ENCODE results near the gene GFRA1.

Gene GFRA1

DNA sequence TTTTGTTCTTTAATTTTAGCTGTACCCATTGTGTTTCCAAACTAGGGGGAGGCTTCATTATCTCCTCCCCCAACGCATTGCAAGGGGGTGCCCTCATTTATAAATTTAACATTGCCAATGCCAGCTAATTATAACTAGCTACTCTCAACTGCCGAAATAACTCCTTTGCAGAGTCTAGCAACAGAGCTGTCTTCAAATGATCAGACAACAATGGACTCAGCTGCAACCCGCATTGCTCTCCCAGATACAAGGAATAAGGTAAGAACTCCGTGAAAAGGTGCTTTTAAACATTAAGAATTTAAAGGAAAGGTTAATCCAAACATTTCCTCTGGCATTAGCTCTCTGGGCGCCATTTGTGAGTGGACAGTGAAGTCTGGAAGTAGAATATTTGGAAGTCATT lies 116.2 kb downstream of the GFRA1 start:
- no peak for DNase-seq

DNA sequence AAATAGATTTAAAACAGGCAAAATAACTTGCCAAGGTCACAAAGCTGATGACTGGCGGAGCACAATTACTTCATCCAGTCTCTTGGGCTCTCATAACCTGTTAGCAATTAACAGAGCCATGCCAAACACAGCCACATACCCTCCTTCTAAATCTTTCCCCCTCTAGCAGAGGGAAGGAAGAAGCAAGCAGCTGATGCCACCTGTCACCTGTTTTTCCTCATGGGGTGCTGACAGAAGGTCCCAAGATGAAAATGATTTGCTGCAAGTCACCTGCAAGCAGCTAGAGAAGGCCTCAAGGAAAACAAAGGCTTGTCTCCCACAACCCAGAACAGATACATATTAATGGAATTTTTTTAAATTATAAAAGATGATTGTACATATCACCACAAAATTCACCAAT lies 117.8 kb downstream of the GFRA1 start:
- no peak for DNase-seq

DNA sequence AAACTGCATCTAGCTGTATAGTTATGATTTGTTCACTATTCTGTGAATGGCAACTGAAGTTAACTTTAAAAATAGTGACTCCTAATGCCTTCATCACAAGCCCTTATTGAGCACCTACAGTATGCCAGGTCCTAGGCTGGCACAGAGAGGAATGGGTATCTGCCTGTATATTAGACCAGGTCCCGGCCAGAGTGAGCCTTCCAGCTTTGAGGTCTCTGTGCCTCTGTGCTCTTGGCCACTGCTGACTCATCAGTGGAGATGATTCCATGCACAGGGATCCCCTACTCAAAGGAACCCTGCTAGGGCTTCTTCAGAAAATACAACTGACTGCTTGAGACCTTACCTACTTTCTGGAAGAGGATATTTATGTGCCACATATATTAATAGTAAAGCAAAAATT lies 118.4 kb downstream of the GFRA1 start:
- no peak for DNase-seq

DNA sequence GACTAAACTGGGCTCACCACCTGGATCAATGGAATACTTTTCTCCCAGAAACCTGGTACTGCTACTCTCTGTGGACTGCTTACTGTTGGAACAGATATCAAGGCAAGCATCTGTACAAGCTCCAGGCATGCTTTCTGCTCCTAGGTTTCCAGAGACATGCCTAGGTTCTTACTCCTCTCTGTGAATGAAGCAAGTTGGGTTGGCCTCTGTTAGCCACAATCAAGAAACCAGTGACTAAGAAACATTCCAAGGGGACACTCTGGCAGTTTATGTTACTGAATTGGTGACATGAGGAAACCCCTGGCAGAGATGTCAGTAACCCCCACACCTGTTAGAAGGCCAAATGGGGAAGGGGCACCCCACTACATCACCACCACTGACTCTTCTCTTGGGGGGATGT lies 121.9 kb downstream of the GFRA1 start:
- DNase-seq = no peak

DNA sequence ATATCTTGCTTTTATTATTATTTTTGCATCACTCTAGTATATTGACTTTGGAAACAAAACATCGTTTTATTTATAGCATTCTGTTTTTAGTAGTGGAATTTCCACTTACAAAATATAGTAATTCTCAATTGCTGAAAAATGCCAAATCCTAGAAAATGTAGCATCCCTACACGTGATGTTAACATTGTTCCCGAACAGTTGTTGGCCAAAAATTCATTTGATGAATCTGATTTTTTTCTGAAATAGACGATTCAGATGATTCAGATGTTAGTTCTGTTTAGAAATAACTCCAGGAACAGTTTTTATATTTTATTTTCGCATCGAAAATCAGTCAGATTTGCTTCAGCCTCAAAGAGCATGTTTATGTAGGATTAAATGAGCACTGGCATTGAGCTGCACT lies 122.4 kb downstream of the GFRA1 start:
- no peak for DNase-seq

DNA sequence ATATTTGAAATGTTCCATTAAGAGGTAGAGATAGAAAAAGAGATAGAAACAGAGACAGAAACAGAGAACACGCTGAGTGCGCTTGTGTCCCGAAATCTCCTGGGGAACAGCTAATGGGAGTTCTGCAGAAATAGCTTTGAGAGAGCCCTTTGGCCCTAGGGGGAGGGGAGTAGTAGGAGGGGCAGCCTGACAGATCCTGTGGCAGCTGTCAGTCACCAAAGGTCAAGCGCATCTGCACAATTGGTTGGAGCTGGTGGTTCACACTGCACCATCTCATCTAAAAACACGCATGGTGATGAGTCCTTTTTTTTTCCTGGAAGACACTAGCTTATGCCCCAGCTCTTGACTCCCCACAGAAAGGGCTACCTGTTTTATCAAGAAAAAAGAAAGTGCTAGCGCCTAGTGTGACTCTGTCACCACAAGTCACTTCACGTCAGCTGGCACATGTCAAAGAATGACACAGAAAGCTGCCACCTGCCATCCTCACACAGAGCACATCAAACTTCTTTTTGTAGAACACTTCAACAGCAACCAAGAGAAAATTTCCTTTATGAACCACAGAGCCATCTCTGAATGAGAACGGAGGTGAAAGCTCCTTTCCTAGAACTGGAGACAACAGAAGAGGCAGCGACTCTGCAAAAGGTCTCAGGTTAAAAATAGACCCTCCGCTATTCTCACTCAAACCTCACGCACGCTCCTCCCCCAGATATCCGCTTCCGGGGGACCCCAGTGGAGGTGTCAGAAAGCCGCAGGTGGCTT lies 125.7 kb downstream of the GFRA1 start:
- DNase-seq = no peak

DNA sequence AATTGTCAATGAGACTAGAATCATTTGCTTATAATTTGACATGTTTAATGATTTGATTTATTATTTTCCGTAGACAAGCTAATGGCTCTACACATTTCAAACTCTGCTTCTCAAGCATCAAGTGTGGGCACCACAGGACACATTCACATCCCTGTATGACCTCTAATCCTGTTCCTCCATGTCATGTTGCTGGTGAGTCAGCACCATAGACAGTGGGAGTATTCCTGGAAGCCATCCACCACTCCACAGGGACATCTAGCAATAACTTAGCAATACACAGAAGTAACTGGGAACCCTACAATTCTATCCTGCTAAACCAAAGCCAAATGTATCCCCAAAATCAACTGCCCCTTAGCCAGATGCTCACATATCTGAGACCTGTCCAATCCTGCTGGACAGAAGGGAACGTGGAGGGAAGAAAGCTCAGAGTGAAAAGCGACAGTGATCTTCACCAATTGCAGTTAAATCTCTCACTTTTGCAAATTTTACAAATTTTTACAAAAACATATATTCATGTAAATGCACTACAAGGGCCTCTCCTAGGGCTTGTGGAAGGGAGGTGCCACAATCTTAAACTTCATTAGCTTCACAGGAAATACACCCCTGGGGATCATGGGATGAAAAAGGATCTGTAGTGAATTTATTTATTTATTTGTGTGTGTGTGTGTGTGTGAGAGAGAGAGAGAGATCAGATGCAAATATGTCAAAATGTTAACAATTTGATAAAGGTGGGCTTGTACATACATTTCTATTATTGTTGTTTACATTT lies 126.5 kb downstream of the GFRA1 start:
- no peak for DNase-seq

DNA sequence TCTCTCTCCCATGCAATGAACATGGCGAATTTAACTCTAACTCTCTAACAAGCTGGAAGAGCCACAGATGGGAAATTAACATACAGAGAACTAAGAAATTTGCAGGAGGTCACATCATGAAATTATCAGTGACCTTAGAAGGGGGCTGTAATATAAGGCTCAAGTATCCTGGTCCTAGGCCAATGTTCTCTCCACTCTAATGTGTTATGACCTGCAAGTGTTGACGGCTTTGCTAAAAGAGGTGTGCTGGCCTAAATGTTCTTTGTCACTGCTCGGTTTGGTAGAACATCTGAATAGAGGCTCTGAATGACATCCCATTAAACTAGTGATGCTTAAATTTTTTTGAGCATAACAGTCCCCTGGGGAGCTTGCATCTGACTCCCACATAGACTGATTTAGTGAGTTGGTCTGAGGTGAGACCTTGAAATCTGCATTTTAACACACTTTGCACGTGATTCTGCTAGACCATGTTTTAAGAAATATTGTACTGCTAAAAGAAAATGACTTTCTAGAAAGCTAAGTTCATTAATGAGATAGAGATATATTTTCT lies 129.3 kb downstream of the GFRA1 start:
- no peak for DNase-seq

DNA sequence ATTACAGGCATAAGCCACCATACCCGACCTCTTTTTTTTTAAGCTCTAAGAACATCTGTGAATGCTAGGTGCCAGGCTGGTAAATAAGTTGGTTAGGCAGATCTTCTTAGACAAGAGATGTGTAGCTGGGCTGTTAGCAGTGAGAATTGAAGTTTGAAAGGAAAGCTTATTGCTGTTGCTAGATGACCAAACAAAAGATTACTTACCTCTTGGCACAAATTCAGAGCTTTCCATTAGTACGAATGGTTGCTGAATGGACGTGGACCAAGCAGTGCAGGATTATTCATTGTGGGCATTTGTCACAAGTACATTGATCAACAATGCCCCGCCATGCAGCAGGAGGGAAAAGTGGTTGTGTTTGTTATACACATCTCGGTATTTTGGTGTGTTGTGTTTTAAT lies 131.2 kb downstream of the GFRA1 start:
- no peak for DNase-seq

DNA sequence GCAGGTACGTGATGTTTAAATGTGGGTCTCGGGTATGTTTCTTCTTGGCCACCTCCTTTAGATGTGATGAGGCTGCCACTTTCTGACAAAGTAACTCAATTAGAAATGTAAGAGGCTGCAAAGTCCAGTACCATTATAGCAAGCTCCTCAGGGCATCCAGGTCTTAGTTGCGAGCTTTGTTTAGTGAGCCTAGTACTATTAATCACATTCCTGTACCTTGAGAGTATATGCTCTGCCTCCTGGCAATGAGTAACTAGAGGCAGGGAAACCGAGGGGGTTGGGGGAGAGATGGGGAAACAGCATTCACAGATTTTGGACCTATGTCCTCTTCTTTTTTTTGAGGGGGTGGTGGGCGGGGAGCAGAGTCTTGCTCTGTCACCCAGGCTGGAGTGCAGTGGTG lies 131.8 kb downstream of the GFRA1 start:
- no peak for DNase-seq

DNA sequence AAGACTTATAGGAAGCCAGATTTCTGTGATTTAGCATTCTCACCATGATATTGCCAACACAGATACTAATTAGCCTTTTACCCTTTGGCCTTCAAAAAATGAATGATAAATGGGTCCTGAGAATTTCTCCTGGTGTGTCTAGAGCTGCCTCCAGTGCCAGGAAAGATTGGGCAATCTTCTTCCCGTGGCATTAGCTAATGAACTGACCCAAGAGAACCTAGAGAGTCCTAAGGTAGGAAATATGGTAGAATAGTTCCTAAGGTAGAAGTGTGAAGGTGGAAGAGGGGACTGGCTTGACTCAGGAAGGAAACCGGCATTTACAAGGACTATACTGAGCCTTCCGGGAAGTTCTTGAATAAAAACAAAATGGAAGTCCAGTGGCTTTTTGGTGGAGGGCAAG lies 133.1 kb downstream of the GFRA1 start:
- no peak for DNase-seq

DNA sequence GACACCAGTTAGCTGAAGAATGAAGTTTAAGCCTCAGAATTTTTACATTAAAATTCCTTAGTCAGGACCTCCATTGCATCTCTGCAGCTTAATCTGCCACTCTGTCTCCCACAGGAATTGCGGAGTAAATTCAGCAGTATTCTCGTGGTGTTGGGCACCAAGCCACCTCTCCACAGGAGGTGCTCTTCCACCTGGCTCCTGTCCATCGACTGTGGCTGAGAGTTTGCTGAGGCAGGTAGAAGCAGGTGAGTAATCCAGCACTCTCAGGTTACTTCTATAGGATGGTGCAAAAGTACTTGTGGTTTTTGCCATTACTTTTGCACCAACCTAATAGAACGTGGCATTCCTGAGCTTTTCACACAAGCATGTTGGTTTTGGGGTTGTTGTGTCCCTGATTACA lies 134.1 kb downstream of the GFRA1 start:
- no peak for DNase-seq

DNA sequence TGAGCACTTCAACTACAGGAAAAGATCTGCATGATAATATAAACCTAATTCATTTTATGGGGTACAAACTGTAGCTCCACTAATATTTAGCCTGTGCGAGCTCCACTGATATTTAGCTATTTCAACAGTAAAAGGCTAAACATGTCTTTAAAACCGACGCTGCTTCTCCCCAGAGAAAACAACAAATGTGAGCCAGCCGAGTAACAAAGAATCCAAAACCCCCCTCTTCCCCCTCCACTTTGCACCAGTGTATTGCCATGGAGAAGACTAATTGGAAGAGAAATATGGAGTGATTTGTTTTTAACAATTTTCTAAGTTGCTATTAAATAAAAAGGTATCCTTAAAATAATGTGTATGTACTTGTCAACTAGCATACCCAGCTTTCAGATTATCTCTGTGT lies 136.7 kb downstream of the GFRA1 start:
- no peak for DNase-seq

DNA sequence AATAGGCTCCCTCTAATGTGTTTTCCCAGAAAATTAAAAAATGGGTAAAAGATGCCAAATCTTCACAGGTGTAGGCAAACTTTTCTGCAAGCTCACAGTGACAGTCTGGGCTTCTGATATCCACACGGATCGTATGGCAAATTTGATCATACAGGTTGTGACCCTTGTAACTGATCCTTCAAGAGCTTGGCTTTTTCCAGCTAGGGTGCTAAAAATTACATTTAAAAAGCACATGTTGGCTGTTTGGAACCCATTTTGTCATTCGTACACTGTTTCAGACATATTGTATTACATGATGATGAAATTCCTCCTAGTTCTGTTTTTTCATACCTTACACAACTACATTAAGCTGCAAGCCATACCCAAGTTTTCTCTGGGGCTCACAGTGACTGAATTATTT lies 138.7 kb downstream of the GFRA1 start:
- DNase-seq = no peak

DNA sequence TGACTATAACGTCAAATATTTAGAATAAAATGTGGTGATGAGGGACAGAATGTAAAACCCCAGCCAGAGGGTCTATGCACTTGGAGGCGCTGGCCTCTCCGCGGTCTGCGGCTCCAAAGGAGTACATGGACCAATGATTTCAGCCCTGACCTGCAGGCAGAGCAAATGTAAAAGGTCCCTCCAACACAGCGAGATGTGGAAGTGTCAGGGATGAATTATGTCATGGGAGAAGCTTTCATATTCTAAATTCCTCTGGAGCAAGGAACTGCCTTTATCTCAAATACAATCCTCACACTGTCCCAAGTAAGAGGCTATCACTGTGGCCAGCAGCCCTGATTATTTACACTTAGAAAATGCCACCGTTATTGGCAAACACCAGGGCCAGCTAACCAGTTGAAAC lies 139.4 kb downstream of the GFRA1 start:
- no peak for DNase-seq

DNA sequence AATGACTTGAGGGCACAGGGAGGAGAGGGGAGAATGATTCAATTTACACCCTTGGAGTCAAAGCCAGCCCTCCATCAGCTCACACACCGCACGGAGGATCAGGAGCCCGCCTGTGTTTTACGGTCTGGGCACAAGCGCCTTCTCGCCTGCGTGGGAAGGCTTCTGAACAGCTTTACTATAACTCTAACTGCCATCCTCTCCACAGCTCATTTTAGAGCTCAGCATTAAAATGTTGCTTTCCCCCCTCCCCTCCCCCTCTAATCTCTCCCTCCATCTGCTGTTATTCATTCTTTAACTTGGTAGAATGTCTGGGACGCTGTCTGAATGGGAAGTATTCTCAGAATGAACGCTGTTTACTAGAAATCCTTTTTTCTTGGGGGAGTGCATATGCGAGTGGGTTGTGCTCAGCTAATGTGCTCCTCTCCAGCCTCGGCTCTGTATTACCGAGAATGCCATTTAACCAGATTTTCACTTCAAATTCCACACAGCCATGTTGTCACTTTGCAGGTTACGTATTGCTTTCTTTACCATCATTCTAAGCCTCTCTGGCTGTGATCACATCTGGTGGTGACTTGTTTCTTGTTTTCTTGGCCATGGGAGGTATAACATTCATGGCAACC lies 140.1 kb downstream of the GFRA1 start:
- no peak for DNase-seq

DNA sequence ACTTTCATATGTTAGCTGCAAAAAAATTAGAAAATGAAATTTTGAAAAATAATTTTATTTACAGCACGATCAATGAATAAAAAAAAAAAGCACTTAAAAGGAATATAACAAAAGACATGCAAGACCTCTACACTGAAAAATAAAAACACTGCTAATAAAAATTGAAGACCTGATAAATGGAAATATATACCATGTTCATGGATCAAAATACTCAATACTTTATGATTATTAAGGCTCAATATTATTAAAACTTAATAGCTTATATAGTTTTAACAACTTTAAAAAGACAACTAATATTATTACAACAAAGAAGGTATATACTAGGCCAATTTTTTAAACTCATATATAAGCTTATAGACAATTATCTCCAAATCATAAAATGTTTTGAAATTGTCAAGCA lies 143.0 kb downstream of the GFRA1 start:
- no peak for DNase-seq

DNA sequence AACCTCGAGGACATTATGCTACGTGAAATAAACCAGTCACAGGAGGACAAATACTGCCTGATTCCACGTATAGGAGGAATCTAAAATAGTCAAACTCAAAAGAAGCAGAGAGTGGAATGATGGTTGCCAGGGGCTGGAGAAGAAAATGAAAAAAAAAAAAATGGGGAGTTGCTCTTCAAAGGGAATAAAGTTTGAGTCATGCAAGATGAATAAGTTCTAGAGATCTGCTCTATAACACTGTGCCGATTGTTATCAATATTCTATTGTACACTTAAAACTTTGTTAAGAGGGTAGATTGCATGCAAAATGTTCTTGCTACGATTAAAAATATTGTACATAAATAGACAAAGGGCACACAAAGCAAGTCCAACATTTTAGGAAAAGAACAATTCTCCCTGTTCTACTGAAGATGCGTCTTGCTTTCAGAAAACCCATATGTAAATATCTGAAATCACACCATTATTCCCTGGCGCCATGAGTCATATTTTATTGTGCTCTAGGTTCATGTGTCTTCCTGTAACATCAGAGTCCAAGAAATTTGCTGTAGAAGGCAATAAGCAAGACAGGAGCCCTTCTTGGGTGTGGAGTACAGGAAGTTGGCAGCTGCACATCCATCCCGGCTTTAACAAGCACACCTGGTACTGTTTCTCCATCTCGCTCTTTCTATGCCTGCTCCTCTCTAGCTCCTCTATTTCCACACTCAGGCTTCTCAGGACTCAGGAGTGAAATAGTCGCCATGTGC lies 145.9 kb downstream of the GFRA1 start:
- DNase-seq = no peak

DNA sequence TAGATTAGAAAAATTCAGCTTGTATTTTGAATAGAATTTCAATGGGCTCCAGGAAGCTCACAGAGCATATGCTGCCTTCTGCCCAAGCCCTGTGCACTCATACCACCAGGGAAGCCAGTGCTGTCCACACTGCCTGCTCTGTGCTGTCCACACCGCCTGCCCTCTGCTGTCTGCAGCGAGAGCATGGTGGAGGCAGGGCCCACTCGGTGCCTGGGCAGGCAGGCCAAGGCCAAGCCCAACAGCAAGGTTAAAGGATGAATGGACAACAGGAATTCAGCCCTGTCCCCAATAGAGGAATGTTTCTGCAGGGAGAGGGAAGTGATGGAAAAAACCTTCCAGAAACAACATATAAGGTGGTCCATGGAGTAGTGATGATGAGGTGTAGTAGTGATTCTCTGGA lies 146.8 kb downstream of the GFRA1 start:
- no peak for DNase-seq

DNA sequence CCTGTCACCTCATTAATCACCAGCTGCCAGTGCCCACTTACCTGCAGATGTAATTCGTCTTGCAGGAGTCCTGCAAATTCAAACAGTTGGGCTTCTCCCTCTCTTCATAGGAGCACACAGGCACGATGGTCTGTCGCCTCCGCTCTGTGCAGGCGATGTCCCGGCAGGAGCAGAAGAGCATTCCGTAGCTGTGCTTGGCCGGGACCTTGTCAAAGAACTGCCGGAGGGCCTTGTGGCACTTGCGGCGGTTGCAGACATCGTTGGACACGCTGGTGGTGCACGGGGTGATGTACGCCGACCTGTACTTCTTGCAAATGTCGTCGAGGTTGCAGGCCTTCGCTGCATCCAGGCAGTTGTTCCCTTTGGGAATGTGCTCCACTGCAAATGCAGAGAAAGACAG lies 147.8 kb downstream of the GFRA1 start:
- DNase-seq = no peak

DNA sequence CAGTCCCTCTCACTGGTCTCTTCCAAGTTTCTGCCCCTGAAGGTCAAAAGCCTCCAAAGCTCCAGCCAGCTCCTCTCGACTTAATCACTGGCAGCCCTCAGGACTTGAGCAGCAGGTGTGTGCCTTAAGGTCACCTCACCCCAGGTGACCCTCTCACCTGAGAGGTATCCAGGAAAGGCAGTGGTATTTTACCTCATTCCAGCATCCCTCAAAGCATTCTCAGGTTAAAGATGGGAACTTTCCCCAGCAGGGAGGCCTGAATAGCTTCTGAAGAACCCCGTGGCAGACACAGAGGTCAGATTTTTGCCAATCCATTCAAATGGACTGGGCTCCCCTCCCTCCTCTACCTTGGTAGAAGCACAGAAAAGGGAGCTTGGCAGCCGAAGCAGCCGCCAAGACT lies 148.2 kb downstream of the GFRA1 start:
- DNase-seq = no peak

DNA sequence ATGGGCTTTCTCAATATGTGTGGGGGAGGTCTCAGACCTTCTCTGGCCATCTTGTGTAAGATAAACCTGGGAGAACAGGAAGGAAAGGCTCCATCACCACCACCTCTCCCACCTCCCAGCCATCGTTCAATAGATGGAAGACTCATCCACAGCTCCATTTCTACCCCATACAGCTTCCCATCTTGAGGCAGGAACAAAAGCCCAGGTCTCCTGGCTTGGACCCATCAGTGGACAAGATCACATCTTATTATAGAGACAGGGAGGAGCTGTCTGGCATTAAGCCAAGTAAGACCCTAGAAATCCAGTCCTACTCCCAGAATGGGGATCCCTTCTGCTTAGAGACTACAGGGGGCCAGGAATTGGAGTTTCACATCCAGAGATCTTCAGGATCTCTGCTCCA lies 150.3 kb downstream of the GFRA1 start:
- no peak for DNase-seq

Data from hematopoietic multipotent progenitor cell treated with erythropoietin and hydrocortisone succinate and interleukin-3 and kit ligand, for 6 days (in vitro differentiated cells).